ENCODE measurements around the gene MDFIC. TPM values are rescaled to one million over a fixed set of nuclear protein-coding genes. Genes with fewer than 3 reads are reported as not detected.

The MDFIC gene
- total RNA-seq, 2 experiments from 2014 or later: 63.6 to 69.8 TPM

- ChIA-PET POLR2A (no interaction called here), CTCF (no interaction called here)
- Mint-ChIP-seq H3K27me3 (ENCODE audit: low read depth) (peaks cover 3% of the 10 kb centered on the region), H3K27ac (no peak overlapping the region), H3K9me3 (ENCODE audit: insufficient read depth) (no peaks in the 10 kb centered on the region), H3K36me3 (ENCODE audit: low read depth) (no peaks in the 10 kb centered on the region), H3K4me1 (ENCODE audit: low read depth) (no peaks in the 10 kb centered on the region), H3K4me3 (no peak overlapping the region)
- ATAC-seq (no peak), DNase-seq (no peak)
Measured at GRCh38 chr7:115056019-115056418, 134.1 kb downstream of the MDFIC start.

- H3K4me1 Mint-ChIP-seq (ENCODE audit: low read depth): no peaks in the 10 kb centered on the region
- CTCF ChIA-PET: interaction anchor here (0.7 kb wide), 1 partner anchor 29 kb away, joined by 3 read pairs; no protein-coding TSS in a partner anchor
Measured at GRCh38 chr7:115058726-115059125, 136.8 kb downstream of the MDFIC start.

GRCh38 chr7:115059321-115059720 lies 137.4 kb downstream of the MDFIC start:
- ChIA-PET CTCF (no interaction called here), POLR2A (no interaction called here)
- no peak overlapping the region for H3K4me3 Mint-ChIP-seq
- no peak overlapping the region for H3K27ac Mint-ChIP-seq
- no peaks in the 10 kb centered on the region for H3K4me1 Mint-ChIP-seq (ENCODE audit: low read depth)
- no peaks in the 10 kb centered on the region for H3K36me3 Mint-ChIP-seq (ENCODE audit: low read depth)
- DNase-seq (no peak), ATAC-seq (no peak)
- peaks cover 3% of the 10 kb centered on the region for H3K27me3 Mint-ChIP-seq (ENCODE audit: low read depth)
- H3K9me3 Mint-ChIP-seq (ENCODE audit: insufficient read depth): no peaks in the 10 kb centered on the region

More at GRCh38 chr7:115058726-115059125, 136.8 kb downstream of the MDFIC start:
- ATAC-seq (no peak), DNase-seq (no peak)
- POLR2A ChIA-PET: no interaction called here
- H3K9me3 Mint-ChIP-seq (ENCODE audit: insufficient read depth): no peaks in the 10 kb centered on the region
- peaks cover 3% of the 10 kb centered on the region for H3K27me3 Mint-ChIP-seq (ENCODE audit: low read depth)
- no peaks in the 10 kb centered on the region for H3K36me3 Mint-ChIP-seq (ENCODE audit: low read depth)
- no peak overlapping the region for H3K4me3 Mint-ChIP-seq
- H3K27ac Mint-ChIP-seq: no peak overlapping the region

DNA sequence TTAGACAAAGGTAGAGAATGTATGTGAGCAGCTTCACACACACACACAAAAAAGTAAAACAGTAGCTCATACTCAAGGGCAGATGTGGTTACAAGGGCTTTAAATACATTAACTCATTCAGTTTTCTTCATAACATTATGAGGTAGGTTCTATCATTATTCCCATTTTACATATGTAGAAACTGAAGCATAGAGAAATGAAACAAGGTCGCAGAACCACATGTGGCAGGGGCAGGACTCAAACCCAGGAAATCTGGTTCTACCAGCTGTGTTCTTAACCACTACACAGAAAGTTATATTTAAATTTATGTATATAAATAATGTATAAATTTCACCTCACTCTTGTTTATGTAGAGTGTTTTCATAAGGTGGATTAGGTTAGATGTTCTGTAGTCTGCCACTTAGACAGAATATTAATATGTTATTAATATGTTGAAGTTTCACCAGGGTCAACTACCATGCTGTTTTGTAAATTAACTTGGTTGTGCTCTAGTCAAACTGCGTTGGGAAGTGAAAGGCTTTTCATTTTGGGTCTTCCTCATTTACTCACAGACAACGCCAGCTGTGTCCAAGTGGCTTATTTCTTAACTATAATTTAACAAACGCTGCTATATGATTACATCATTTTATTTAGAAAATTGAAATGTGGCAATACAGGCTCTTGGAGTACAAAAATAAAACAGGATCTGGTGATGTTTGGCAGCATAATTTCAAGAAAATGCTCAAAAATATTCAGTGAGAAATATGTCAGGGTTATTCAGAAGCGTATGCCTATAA lies 138.4 kb downstream of the MDFIC start:
- Mint-ChIP-seq H3K4me1 (ENCODE audit: low read depth) (no peaks in the 10 kb centered on the region), H3K36me3 (ENCODE audit: low read depth) (no peaks in the 10 kb centered on the region), H3K27me3 (ENCODE audit: low read depth) (peaks cover 3% of the 10 kb centered on the region), H3K4me3 (no peak overlapping the region), H3K27ac (no peak overlapping the region), H3K9me3 (ENCODE audit: insufficient read depth) (no peaks in the 10 kb centered on the region)
- ATAC-seq (no peak), DNase-seq (no peak)
- ChIA-PET CTCF (no interaction called here), POLR2A (no interaction called here)

DNA sequence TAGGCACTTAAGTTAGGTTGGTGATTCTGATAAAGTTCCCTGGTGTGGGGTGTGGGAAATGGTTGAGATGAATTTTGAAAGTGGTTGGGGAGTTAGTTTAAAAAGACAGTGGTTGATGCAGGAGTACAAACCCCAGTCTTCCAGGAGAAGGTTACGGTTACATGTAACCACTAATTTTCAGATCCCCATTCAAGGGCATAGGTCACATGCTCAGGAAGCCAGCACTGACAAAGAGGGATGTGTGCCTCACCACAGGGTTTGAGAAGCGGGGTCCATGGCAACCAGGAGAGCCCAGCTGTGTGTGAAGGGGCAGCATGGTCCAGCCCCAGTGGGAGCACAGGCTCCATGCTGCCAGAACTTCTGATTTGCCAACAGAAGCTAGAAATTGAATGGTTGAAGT lies 144.2 kb downstream of the MDFIC start:
- Mint-ChIP-seq H3K27ac (no peak overlapping the region), H3K36me3 (ENCODE audit: low read depth) (no peaks in the 10 kb centered on the region), H3K4me1 (ENCODE audit: low read depth) (peaks cover 9% of the 10 kb centered on the region), H3K9me3 (ENCODE audit: insufficient read depth) (no peaks in the 10 kb centered on the region), H3K27me3 (ENCODE audit: low read depth) (no peaks in the 10 kb centered on the region), H3K4me3 (no peak overlapping the region)
- POLR2A ChIA-PET: no interaction called here
- no peak for ATAC-seq
- CTCF ChIA-PET: no interaction called here
- no peak for DNase-seq

GRCh38 chr7:115066634-115067033 lies 144.7 kb downstream of the MDFIC start:
- ATAC-seq (no peak), DNase-seq (no peak)
- Mint-ChIP-seq H3K27me3 (ENCODE audit: low read depth) (no peaks in the 10 kb centered on the region), H3K9me3 (ENCODE audit: insufficient read depth) (no peaks in the 10 kb centered on the region), H3K4me3 (no peak overlapping the region), H3K36me3 (ENCODE audit: low read depth) (no peaks in the 10 kb centered on the region), H3K4me1 (ENCODE audit: low read depth) (peaks cover 9% of the 10 kb centered on the region), H3K27ac (no peak overlapping the region)
- ChIA-PET CTCF (no interaction called here), POLR2A (no interaction called here)

DNA sequence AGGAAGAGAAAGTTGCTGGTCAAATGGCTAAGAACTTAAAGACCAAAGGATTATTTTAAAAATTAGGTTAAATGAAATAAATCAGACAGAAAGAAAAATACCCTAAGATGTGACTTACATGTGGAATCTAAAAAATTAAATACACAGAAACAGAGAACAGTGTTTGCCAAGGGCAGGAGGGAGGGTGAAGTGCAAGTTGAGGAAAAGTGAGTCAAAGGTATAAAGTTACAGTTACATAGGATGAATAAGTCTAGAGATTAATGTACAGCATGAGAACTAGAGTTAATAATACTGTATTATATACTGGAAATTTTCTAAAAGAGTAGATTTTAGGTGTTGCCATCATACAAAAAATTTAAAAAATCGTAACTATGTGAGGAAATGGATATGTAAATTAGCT lies 146.3 kb downstream of the MDFIC start:
- no peak for ATAC-seq
- ChIA-PET CTCF (no interaction called here), POLR2A (no interaction called here)
- Mint-ChIP-seq H3K27me3 (ENCODE audit: low read depth) (no peaks in the 10 kb centered on the region), H3K27ac (no peak overlapping the region), H3K4me3 (no peak overlapping the region), H3K36me3 (ENCODE audit: low read depth) (no peaks in the 10 kb centered on the region), H3K9me3 (ENCODE audit: insufficient read depth) (no peaks in the 10 kb centered on the region), H3K4me1 (ENCODE audit: low read depth) (peaks cover 9% of the 10 kb centered on the region)
- DNase-seq: no peak

All from activated CD8-positive, alpha-beta T cell treated with anti-CD3 and anti-CD28 coated beads, Interleukin-2, amount 10 ng/mL, durations not matched to agents 7 days and 5 days (primary cell).